ENCODE measurements around the gene GEMIN7.

GRCh38 chr19:45118106-45118505 is 39.0 kb downstream of the GEMIN7 start:
- TF ChIP-seq CTCF (conservative IDR thresholded peaks at IDR 0.05; ENCODE audit: low read depth, low read length) (no peak), EZH2 (IDR thresholded peaks at IDR 0.05; ENCODE audit: low read length, unreplicated experiment) (no peak), EZH2phosphoT487 (IDR thresholded peaks at IDR 0.05; ENCODE audit: borderline replicate concordance, low read length) (no peak)

Measured in PC-3 (cell line).